Measurements from ENCODE around the gene FIS1.
"Not testable (repeated sequence)": the region's sequence is repeated elsewhere in the genome, so short reads cannot be mapped to it uniquely, and the experiment has no call there.

The FIS1 gene

GRCh38 chr7:101258243-101258731 is 13.4 kb upstream of the FIS1 start:
- no peak for FAIRE-seq
- TF ChIP-seq POLR2AphosphoS5 (IDR thresholded peaks at IDR 0.05; ENCODE audit: low read depth, low read length) (no peak), POLR2A (IDR thresholded peaks at IDR 0.05; ENCODE audit: low read depth, low read length) (no peak), TAF1 (IDR thresholded peaks at IDR 0.05; ENCODE audit: low read depth, low read length) (no peak), PAX5 (IDR thresholded peaks at IDR 0.05; ENCODE audit: insufficient read depth, low read length, severe bottlenecking) (no peak), SPI1 (IDR thresholded peaks at IDR 0.05; ENCODE audit: low read depth, low read length) (no peak), POU2F2 (IDR thresholded peaks at IDR 0.05; ENCODE audit: low read depth, low read length) (no peak)
- DNase-seq (ENCODE audit: insufficient read length, low spot score) = no peak

- TF ChIP-seq SPI1 (IDR thresholded peaks at IDR 0.05; ENCODE audit: low read depth, low read length) = no peak
- TF ChIP-seq POLR2AphosphoS5 (IDR thresholded peaks at IDR 0.05; ENCODE audit: low read depth, low read length) = no peak
- no peak for FAIRE-seq
- DNase-seq (ENCODE audit: insufficient read length, low spot score) = no peak
Observed at GRCh38 chr7:101255796-101256195, 10.9 kb upstream of the FIS1 start.

- not testable (repeated sequence) for FAIRE-seq; DNase-seq (ENCODE audit: insufficient read length, low spot score)
Observed at GRCh38 chr7:101253199-101253598, 8.3 kb upstream of the FIS1 start.

- DNase-seq (ENCODE audit: insufficient read length, low spot score) (peak; percentile 93), FAIRE-seq (peak; percentile 96)
- TF ChIP-seq POLR2AphosphoS5 (IDR thresholded peaks at IDR 0.05; ENCODE audit: low read depth, low read length) = peak; percentile 81
- TF ChIP-seq TAF1 (IDR thresholded peaks at IDR 0.05; ENCODE audit: low read depth, low read length) = 0 out of 2 replicates have a peak, but pooled peaks have one; percentile 42
- TF ChIP-seq SPI1 (IDR thresholded peaks at IDR 0.05; ENCODE audit: low read depth, low read length) = peak; percentile 53
- TF ChIP-seq POLR2A (IDR thresholded peaks at IDR 0.05; ENCODE audit: low read depth, low read length) = peak; percentile 79
- TF ChIP-seq POU2F2 (IDR thresholded peaks at IDR 0.05; ENCODE audit: low read depth, low read length) = no peak
Observed at GRCh38 chr7:101251871-101252659, 7.2 kb upstream of the FIS1 start.

GRCh38 chr7:101250324-101250723 is 5.4 kb upstream of the FIS1 start:
- no peak for TF ChIP-seq POU2F2 (IDR thresholded peaks at IDR 0.05; ENCODE audit: low read depth, low read length)
- TF ChIP-seq SPI1 (IDR thresholded peaks at IDR 0.05; ENCODE audit: low read depth, low read length) = peak; percentile 30; the same call in 1 of the 2 replicates
- TF ChIP-seq PAX5 (IDR thresholded peaks at IDR 0.05; ENCODE audit: insufficient read depth, low read length, severe bottlenecking) = no peak
- FAIRE-seq (no peak), DNase-seq (ENCODE audit: insufficient read length, low spot score) (no peak)

GRCh38 chr7:101248276-101248675 is 3.4 kb upstream of the FIS1 start:
- TF ChIP-seq POLR2A (IDR thresholded peaks at IDR 0.05; ENCODE audit: low read depth, low read length) (no peak), TAF1 (IDR thresholded peaks at IDR 0.05; ENCODE audit: low read depth, low read length) (no peak), SPI1 (IDR thresholded peaks at IDR 0.05; ENCODE audit: low read depth, low read length) (no peak), POLR2AphosphoS5 (IDR thresholded peaks at IDR 0.05; ENCODE audit: low read depth, low read length) (no peak), POU2F2 (IDR thresholded peaks at IDR 0.05; ENCODE audit: low read depth, low read length) (no peak), PAX5 (IDR thresholded peaks at IDR 0.05; ENCODE audit: insufficient read depth, low read length, severe bottlenecking) (no peak)
- no peak for DNase-seq (ENCODE audit: insufficient read length, low spot score)
- FAIRE-seq = no peak

- no peak for TF ChIP-seq PAX5 (IDR thresholded peaks at IDR 0.05; ENCODE audit: insufficient read depth, low read length, severe bottlenecking)
- no peak for TF ChIP-seq POLR2AphosphoS5 (IDR thresholded peaks at IDR 0.05; ENCODE audit: low read depth, low read length)
- 0 out of 2 replicates have a peak, but pooled peaks have one; percentile 14 for TF ChIP-seq POU2F2 (IDR thresholded peaks at IDR 0.05; ENCODE audit: low read depth, low read length)
- DNase-seq (ENCODE audit: insufficient read length, low spot score) = no peak
- FAIRE-seq = no peak
Observed at GRCh38 chr7:101245147-101245668, 327 bp upstream of the FIS1 start.

- DNase-seq (ENCODE audit: insufficient read length, low spot score) (no peak), FAIRE-seq (no peak)
- no peak for TF ChIP-seq POU2F2 (IDR thresholded peaks at IDR 0.05; ENCODE audit: low read depth, low read length)
- no peak for TF ChIP-seq POLR2AphosphoS5 (IDR thresholded peaks at IDR 0.05; ENCODE audit: low read depth, low read length)
- no peak for TF ChIP-seq POLR2A (IDR thresholded peaks at IDR 0.05; ENCODE audit: low read depth, low read length)
- TF ChIP-seq TAF1 (IDR thresholded peaks at IDR 0.05; ENCODE audit: low read depth, low read length) = no peak
- TF ChIP-seq SPI1 (IDR thresholded peaks at IDR 0.05; ENCODE audit: low read depth, low read length) = no peak
- peak; percentile 13 for TF ChIP-seq PAX5 (IDR thresholded peaks at IDR 0.05; ENCODE audit: insufficient read depth, low read length, severe bottlenecking)
Observed at GRCh38 chr7:101243646-101244374, 1.1 kb downstream of the FIS1 start.

GRCh38 chr7:101241443-101242349 is 3.2 kb downstream of the FIS1 start:
- FAIRE-seq (no peak), DNase-seq (ENCODE audit: insufficient read length, low spot score) (no peak)
- TF ChIP-seq SPI1 (IDR thresholded peaks at IDR 0.05; ENCODE audit: low read depth, low read length) = no peak
- TF ChIP-seq POLR2A (IDR thresholded peaks at IDR 0.05; ENCODE audit: low read depth, low read length) = no peak
- no peak for TF ChIP-seq TAF1 (IDR thresholded peaks at IDR 0.05; ENCODE audit: low read depth, low read length)
- no peak for TF ChIP-seq PAX5 (IDR thresholded peaks at IDR 0.05; ENCODE audit: insufficient read depth, low read length, severe bottlenecking)
- no peak for TF ChIP-seq POLR2AphosphoS5 (IDR thresholded peaks at IDR 0.05; ENCODE audit: low read depth, low read length)
- no peak for TF ChIP-seq POU2F2 (IDR thresholded peaks at IDR 0.05; ENCODE audit: low read depth, low read length)

All from GM12891 (cell line).